Bronchial epithelial cell (primary cell): ENCODE measurements around the gene RACGAP1. TPM values are rescaled to one million over a fixed set of nuclear protein-coding genes. Genes with fewer than 3 reads are reported as not detected.
A peak's percentile ranks its signal among the peaks of the same experiment; 100 is the strongest.

Experiments used
- DNase-seq: peaks from one replicate; pipeline ENCODE4 v3.0.0-alpha.2; 2010; ENCODE audit warnings: low read depth
- FAIRE-seq: peaks from 2 replicates; lab custom pipeline; 2011; peaks lifted over from hg19 to GRCh38; lab: Jason Lieb, UNC
- H3K27me3 ChIP-seq: 2 replicates; pipeline ENCODE4 v1.5.1; 2011; ENCODE audit warnings: low read length; ENCODE audit not compliant: control insufficient read depth, insufficient read depth
- H3K36me3 ChIP-seq: 2 replicates; pipeline ENCODE4 v1.5.1; 2011; ENCODE audit warnings: low read length; ENCODE audit not compliant: control insufficient read depth, insufficient read depth
- H3K4me3 ChIP-seq: 2 replicates; pipeline ENCODE4 v1.5.1; 2011; ENCODE audit warnings: mild to moderate bottlenecking, low read depth, low read length, control low read depth
- CTCF ChIP-seq: IDR thresholded peaks from 2 replicates; pipeline ENCODE4 v1.5.1; 2011; ENCODE audit warnings: mild to moderate bottlenecking, moderate library complexity, low read length, control low read depth, inconsistent platforms; ENCODE audit not compliant: insufficient read depth, severe bottlenecking
- total RNA-seq: library from RNA; depleted of rRNA; stranded (reverse); fragments of >200 nt; gene quantifications from 2 replicates; pipeline ENCODE4 v1.2.1, GENCODE V29; 2014

Gene RACGAP1
- total RNA-seq, 1 donor from 2014 or later = 11.3 TPM

GRCh38 chr12:50069539-50069938 lies 44.2 kb upstream of the RACGAP1 start:
- DNase-seq (no peak), FAIRE-seq (no peak)
- no peaks in the 10 kb centered on the region for H3K27me3 ChIP-seq
- no peak overlapping the region for H3K4me3 ChIP-seq
- no peaks in the 10 kb centered on the region for H3K36me3 ChIP-seq
- TF ChIP-seq CTCF = no peak

GRCh38 chr12:50069069-50069468 lies 43.8 kb upstream of the RACGAP1 start:
- no peaks in the 10 kb centered on the region for H3K27me3 ChIP-seq
- no peak for TF ChIP-seq CTCF
- no peak for DNase-seq
- FAIRE-seq = no peak
- H3K4me3 ChIP-seq = no peak overlapping the region
- H3K36me3 ChIP-seq = no peaks in the 10 kb centered on the region

- no peak for TF ChIP-seq CTCF
- no peaks in the 10 kb centered on the region for H3K36me3 ChIP-seq
- DNase-seq = peak; percentile 50
- peak; percentile 82 for FAIRE-seq
- H3K27me3 ChIP-seq = no peaks in the 10 kb centered on the region
- no peak overlapping the region for H3K4me3 ChIP-seq
Measured at GRCh38 chr12:50066402-50066801, 41.1 kb upstream of the RACGAP1 start.

- no peak for DNase-seq
- no peak overlapping the region for H3K4me3 ChIP-seq
- no peak for TF ChIP-seq CTCF
- no peaks in the 10 kb centered on the region for H3K36me3 ChIP-seq
- peak; percentile 55 for FAIRE-seq
- no peaks in the 10 kb centered on the region for H3K27me3 ChIP-seq
Measured at GRCh38 chr12:50065726-50066310, 40.5 kb upstream of the RACGAP1 start.

- Histone ChIP-seq H3K4me3 (no peak overlapping the region), H3K27me3 (no peaks in the 10 kb centered on the region), H3K36me3 (no peaks in the 10 kb centered on the region)
- TF ChIP-seq CTCF = no peak
- FAIRE-seq (peak; percentile 64), DNase-seq (no peak)
Measured at GRCh38 chr12:50062728-50063460, 37.6 kb upstream of the RACGAP1 start.
